Measurements from ENCODE around the gene NCOA1. TPM values are rescaled to one million over a fixed set of nuclear protein-coding genes. Genes with fewer than 3 reads are reported as not detected.

NCOA1 gene
- total RNA-seq, 2 experiments from 2014 or later = 35.5 to 40.6 TPM

DNA sequence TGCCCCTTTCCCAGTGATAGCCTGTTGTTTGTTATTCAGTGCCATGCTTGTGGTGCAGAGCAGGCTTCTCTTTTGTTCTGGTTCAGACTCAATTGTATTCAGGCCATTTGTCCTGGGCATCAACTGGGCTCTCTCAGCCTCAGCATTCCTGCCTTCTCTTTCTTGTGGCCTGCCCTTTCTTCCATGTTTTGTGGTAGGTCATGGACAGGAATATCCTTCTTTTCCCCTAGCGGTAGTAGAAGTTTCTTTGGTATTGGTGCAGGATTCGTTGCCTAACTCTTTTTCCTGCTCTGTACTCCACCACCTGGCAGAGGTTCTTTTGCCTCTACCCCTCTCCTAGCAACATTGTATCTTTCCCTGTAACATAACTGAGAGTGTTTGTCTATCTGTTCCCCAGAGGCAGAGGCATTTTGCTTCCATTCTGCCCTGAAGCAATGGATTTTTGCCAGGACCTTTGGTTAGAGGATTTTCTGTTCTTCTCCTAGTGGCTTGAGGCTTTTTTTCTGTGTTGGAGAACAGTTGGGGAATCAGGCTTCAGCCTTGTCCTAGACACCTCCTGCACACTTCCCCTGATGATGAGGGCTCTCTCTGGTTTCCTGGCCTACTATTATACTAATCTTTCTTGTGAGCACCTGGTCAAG lies 68.5 kb downstream of the NCOA1 start:
- intact Hi-C loops (cut with DNase I, micrococcal nuclease) = loop anchor here in 1 of 2 experiments (5.0 kb wide), 1 partner anchor 42 kb away; no protein-coding TSS in a partner anchor
- ATAC-seq (ENCODE audit: poor library complexity) = no peak
- POLR2A ChIA-PET = no interaction called here

GRCh38 chr2:24565537-24565936 lies 74.5 kb downstream of the NCOA1 start:
- no peak overlapping the region for H3K4me3 ChIP-seq (ENCODE audit: low read length)
- Mint-ChIP-seq H3K9me3 (no peaks in the 10 kb centered on the region), H3K4me1 (ENCODE audit: low read depth) (peaks cover 55% of the 10 kb centered on the region), H3K36me3 (ENCODE audit: low read depth) (peaks cover 70% of the 10 kb centered on the region), H3K27me3 (no peaks in the 10 kb centered on the region), H3K27ac (no peak overlapping the region), H3K4me3 (no peak overlapping the region)
- DNase-seq (no peak), ATAC-seq (ENCODE audit: poor library complexity) (no peak)
- TF ChIP-seq CTCF (IDR thresholded peaks at IDR 0.05) = no peak
- H3K4me1 ChIP-seq (ENCODE audit: insufficient read depth, low read length) = peaks cover 5% of the 10 kb centered on the region
- H3K27me3 ChIP-seq (ENCODE audit: control insufficient read depth in 1 of 2, insufficient read depth in 2 of 2, low read length in 2 of 2) = no peaks in the 10 kb centered on the region
- peaks cover 20% of the 10 kb centered on the region for H3K36me3 ChIP-seq (ENCODE audit: insufficient read depth, low read length)
- no peak overlapping the region for H3K27ac ChIP-seq (ENCODE audit: low read depth in 1 of 2, low read length in 2 of 2)
- intact Hi-C loops (cut with DNase I, micrococcal nuclease) = no loop called here
- ChIA-PET CTCF (interaction anchor here (0.5 to 1.1 kb wide), 2 partner anchors 10 to 38 kb away, joined by 5 read pairs; no protein-coding TSS in a partner anchor), POLR2A (no interaction called here)
- H3K9me3 ChIP-seq (ENCODE audit: control insufficient read depth in 1 of 2, insufficient read depth in 1 of 2, low read length in 2 of 2) = peaks cover 0 to 14% of the 10 kb centered on the region in 2 experiments

More for the DNA sequence above, 68.5 kb downstream of the NCOA1 start:
- Mint-ChIP-seq H3K36me3 (ENCODE audit: low read depth) (peaks cover 80% of the 10 kb centered on the region), H3K4me1 (ENCODE audit: low read depth) (peaks cover 60% of the 10 kb centered on the region), H3K4me3 (no peak overlapping the region), H3K27me3 (no peaks in the 10 kb centered on the region), H3K27ac (no peak overlapping the region), H3K9me3 (peaks cover 5% of the 10 kb centered on the region)
- Histone ChIP-seq H3K9me3 (ENCODE audit: control insufficient read depth in 1 of 2, insufficient read depth in 1 of 2, low read length in 2 of 2) (no peaks in the 10 kb centered on the region), H3K4me1 (ENCODE audit: insufficient read depth, low read length) (no peaks in the 10 kb centered on the region), H3K36me3 (ENCODE audit: insufficient read depth, low read length) (peaks cover 10% of the 10 kb centered on the region), H3K4me3 (ENCODE audit: low read length) (no peak overlapping the region), H3K27me3 (ENCODE audit: control insufficient read depth in 1 of 2, insufficient read depth in 2 of 2, low read length in 2 of 2) (no peaks in the 10 kb centered on the region), H3K27ac (ENCODE audit: low read depth in 1 of 2, low read length in 2 of 2) (no peak overlapping the region)
- CTCF ChIA-PET = no interaction called here
- DNase-seq = no peak
- no peak for TF ChIP-seq CTCF (IDR thresholded peaks at IDR 0.05)

GRCh38 chr2:24566209-24566608 lies 75.2 kb downstream of the NCOA1 start:
- Histone ChIP-seq H3K9me3 (ENCODE audit: control insufficient read depth in 1 of 2, insufficient read depth in 1 of 2, low read length in 2 of 2) (peaks cover 0 to 14% of the 10 kb centered on the region in 2 experiments), H3K36me3 (ENCODE audit: insufficient read depth, low read length) (peaks cover 20% of the 10 kb centered on the region), H3K27ac (ENCODE audit: low read depth in 1 of 2, low read length in 2 of 2) (no peak overlapping the region), H3K4me1 (ENCODE audit: insufficient read depth, low read length) (peaks cover 5% of the 10 kb centered on the region), H3K4me3 (ENCODE audit: low read length) (no peak overlapping the region), H3K27me3 (ENCODE audit: control insufficient read depth in 1 of 2, insufficient read depth in 2 of 2, low read length in 2 of 2) (no peaks in the 10 kb centered on the region)
- intact Hi-C loops (cut with DNase I, micrococcal nuclease) = no loop called here
- ChIA-PET POLR2A (no interaction called here), CTCF (interaction anchor here (0.8 to 1.1 kb wide), 2 partner anchors 27 to 38 kb away, joined by 3 to 5 read pairs; no protein-coding TSS in a partner anchor)
- Mint-ChIP-seq H3K4me3 (no peak overlapping the region), H3K27ac (no peak overlapping the region), H3K9me3 (no peaks in the 10 kb centered on the region), H3K36me3 (ENCODE audit: low read depth) (peaks cover 70% of the 10 kb centered on the region), H3K27me3 (no peaks in the 10 kb centered on the region), H3K4me1 (ENCODE audit: low read depth) (peaks cover 57% of the 10 kb centered on the region)
- ATAC-seq (ENCODE audit: poor library complexity) (no peak), DNase-seq (no peak)
- TF ChIP-seq CTCF (IDR thresholded peaks at IDR 0.05) = no peak

Data from CD4-positive, alpha-beta T cell (primary cell).